GM19239 (cell line): ENCODE data around the gene KRTAP10-1.

Source experiments
- DNase-seq: peaks from one replicate; pipeline ENCODE4 v3.0.0; 2011; ENCODE audit warnings: low spot score; ENCODE audit not compliant: insufficient read length
- FAIRE-seq: peaks from 2 replicates; lab custom pipeline; 2011; peaks lifted over from hg19 to GRCh38; lab: Jason Lieb, UNC

Gene KRTAP10-1

DNA sequence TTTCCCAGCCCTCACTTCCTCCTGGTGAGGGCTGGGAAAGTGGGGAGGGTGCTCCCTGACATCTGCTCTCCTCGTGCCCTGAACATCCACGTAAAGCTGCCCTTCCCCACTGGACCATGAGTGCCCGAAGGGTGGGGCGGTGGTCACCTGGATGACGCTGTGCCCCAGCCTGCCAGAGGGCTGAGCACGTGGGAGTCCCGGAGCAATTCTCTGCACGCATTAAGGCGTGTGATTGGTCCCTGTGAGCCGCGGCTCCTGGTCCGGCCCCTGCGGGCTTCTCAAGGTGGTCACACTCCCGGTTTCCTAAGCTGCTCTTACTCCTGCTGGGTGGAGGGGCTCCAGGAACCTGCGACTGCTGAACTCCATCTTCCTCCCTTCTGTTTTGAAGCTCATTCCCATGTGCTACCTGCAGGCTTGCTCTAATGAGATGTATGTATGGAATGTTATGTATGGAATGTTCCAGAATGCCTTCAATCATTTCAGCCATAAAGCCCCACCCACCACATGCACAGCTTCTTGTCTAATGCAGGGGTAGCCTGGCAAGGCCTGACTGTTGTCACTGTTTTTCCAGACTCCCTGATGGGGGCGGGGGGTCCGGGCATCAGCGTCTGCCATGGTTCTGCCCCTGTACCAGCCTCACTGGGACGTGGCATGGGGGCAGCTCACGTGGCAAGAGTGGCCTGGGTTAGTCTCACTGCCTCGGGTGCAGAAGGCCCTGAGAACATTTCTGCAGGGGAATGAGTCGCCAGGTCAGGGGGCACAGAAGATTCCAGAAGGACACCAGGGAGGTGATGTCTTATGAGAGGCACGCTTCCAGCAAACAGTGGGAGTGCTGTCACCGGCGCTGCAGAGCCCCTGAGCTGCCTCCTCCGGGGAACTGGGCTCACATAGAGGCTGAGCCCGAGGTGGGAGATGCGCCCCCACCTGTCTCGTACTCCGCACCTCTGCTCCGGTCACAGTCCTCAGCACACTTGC, 19.4 kb downstream of the KRTAP10-1 start:
- FAIRE-seq: no peak
- DNase-seq: no peak

DNA sequence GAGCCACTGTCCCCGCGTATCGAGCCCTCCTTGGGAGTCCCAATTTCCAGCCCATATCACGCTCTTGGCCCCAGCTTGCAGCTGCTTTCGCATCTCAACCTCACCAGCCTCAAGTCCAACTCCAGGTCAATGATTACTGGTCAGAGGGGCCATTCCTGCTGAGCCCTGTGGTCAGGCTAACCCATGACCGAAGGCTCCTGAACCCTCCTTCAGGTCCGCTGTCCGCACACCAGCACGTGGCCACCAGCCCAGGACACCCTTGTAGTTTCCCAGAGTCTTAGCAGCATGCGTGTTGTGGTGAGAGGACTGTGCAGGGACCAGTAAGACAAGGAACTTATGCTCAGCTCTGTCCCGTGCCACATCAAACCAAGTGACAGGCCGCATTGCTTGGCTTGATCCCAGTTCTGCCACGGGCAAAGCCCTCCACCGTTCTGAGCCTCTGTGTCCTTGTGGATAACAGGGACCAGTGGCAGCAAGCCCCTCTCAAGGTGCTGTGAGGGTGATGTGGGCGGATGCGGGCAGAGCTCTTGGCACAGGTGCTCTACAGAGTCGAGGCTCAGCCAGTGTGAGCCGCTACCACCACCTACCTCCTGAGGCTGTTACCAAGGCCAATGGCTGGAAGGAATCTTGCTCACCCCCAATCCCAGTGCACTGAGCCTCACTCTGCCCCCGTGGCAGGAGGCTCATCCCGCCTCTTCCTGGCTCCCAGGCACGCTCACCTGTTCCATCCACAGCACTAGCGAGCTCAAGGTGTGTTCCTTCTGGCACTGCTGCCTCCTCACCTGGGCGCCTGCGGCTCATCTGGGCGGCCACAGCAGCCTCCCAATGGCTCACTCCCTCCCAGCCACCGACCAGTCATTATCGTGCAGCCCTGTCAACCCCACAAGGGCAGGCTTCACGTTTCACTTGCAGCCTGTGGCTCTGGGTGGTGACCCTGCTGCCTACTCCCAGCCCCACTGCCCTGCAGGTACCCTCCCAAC, 20.4 kb downstream of the KRTAP10-1 start:
- FAIRE-seq: no peak
- DNase-seq: no peak

DNA sequence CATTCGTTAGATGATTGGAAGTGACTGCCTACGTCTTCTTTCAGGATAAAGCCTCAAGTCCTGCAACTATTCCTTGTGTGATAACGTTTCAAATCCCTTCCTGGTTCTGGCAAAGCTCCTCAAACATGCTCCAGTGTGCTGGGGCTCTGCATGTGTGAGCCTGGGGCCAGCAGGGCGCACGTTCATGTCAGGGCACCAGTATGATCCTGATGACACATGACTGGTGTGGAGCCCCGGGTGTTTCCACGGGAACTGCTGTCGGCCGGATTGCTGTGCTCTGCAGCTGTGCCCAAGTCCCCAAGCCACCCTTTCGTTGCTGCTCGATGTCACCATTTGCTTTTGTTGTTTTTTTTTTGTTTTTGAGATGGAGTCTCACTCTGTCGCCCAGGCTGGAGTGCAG, 21.3 kb downstream of the KRTAP10-1 start:
- no peak for FAIRE-seq
- DNase-seq: no peak

DNA sequence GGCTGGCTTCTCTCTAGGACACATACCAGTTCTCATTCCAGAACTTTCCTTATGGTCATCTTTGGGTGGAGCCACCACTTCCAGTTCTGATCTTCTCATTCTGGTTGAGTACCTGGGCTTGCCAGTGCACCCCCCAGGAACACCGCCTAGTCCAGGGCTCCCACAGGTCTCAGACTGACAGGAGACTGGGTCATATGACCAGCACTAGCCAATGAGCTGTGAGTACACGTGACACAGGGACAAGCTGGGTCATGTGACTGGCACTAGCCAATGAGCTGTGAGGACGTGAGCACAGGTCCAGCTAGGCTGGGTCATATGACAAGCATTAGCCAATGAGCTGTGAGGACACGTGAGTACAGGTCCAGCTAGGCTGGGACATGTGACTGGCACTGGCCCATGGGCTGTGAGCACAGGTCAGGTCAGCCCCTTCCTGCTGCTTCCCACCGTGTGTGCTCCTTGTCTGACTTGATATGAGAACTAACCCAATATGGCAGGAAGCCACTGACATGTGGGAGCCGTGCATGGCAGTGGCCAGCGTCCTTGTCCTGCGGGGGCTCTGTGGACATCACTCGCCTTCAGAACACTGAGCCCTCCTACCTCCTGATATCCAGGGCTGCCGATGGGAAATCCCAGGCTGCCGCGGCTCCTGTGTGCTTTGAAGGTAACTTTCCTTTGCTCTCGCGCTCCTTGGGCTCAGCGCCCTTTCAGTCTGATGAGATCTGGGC, 22.7 kb downstream of the KRTAP10-1 start:
- no peak for DNase-seq
- no peak for FAIRE-seq

DNA sequence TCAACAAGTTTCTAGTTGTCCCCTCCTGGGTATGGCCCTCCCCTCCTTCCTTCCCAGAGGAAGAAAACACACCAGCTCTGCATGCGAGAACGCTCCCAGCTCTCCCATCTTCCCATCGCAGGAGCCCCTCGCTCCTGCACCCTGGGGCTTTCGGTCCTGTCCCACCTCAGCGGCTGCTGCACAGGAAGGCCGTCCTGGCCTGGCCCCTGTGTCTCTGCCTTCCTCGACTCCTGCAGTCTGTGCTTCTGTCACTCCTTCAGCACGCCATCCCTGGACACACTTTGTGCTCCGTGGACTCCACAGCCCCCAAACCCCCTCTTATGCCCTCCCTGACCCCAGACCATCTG, 23.2 kb downstream of the KRTAP10-1 start:
- FAIRE-seq (no peak), DNase-seq (no peak)

DNA sequence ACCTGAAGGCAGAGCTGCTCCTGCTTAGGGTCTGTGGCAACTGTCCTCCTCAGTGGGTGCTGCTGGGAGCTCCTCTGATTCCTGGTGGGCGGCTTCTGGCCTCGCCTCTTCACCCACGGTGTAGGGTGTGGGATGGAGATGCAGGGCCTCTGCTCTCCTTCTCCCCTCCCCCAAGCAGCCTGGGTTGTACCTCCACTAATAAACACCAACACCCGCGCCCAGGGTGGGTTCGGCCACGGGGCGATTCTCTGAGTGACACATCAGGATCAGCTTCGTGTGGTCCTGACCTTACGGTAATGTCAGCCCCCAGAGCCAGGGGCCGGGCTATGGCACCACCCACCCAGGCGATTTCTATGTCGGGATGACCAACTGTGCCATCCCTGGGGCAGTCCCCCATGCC, 23.7 kb downstream of the KRTAP10-1 start:
- no peak for FAIRE-seq
- no peak for DNase-seq

DNA sequence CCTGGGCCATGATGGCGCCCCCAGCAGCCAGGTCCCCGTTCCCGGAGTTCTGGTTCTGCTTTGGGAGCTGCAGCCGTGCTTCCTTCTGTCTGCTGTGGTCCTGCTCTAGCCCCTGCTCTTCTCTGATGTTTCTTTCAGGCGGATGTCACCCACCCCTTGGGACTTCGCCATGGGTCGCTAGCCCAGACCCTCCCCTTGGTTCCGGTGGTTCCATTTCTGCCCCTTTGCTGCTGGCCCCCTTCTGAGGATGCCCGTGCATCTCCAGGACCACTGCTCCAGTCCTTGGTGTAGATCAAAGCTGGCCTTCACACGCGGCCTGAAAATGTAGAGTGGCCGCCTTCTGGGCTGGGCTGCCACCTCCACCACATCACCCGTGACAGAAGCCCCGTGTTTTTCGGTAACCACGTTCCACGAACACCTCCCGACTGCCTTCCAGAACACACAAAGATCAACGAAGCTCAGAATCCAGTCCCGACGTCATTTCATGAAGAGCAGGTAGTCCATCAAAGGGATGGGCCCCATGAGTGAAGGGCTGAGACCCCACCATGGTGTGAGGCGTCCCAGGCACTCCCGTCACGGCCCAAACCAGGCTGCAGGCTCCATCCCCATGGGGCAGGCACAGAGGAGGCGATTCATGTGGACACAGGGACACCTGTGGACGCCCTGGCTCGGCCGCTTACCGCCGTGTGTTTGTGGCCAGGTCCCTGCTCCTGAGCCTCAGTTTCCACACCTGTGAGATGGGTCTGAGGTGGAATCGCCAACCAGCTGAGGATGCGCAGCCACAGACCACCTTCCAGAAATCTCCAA, 24.4 kb downstream of the KRTAP10-1 start:
- DNase-seq: no peak
- FAIRE-seq: no peak

DNA sequence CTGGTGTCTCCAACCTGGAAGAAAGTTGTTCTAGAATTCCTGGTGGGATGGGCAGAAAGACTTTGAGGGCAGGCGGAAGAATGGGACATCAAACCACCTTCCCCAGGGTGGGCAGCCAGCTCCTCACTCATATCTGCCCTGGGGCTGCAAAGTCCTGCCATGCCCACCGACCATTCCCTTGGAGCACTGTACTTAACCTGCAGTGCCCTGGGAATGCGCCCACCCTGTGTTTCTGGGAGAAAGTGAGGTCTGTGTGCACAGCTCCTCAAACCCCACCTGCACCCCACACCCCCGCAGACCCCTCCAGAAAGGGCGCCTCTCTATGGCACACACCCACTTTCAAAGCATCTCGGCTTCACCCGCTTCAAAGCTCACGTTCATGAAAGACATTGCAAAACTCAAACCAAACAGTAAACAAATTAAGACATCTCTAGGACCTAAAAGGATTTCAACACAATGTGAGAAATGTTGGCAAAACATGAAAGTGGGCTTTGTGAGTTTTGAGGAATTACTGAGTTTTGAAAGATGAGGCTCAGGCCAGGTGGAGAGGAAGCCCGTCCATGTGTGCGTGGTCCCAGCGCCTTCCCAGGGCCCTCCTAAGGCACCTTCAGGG, 25.1 kb downstream of the KRTAP10-1 start:
- DNase-seq (no peak), FAIRE-seq (no peak)

DNA sequence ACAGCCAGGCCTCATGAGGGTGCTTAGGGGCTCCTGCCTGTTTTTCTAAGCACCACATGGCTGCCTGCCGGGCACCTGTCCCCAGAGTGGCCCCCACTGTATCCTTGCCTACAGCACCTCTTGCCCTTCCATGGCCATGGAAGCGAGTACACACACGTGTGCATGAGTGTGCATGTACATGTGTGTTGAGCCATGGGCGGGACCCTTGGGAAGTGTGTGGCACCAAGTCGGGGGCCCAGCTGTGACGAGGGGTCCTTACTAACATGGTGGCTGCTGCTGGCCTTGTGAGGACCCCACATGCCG, 25.8 kb downstream of the KRTAP10-1 start:
- no peak for FAIRE-seq
- no peak for DNase-seq

DNA sequence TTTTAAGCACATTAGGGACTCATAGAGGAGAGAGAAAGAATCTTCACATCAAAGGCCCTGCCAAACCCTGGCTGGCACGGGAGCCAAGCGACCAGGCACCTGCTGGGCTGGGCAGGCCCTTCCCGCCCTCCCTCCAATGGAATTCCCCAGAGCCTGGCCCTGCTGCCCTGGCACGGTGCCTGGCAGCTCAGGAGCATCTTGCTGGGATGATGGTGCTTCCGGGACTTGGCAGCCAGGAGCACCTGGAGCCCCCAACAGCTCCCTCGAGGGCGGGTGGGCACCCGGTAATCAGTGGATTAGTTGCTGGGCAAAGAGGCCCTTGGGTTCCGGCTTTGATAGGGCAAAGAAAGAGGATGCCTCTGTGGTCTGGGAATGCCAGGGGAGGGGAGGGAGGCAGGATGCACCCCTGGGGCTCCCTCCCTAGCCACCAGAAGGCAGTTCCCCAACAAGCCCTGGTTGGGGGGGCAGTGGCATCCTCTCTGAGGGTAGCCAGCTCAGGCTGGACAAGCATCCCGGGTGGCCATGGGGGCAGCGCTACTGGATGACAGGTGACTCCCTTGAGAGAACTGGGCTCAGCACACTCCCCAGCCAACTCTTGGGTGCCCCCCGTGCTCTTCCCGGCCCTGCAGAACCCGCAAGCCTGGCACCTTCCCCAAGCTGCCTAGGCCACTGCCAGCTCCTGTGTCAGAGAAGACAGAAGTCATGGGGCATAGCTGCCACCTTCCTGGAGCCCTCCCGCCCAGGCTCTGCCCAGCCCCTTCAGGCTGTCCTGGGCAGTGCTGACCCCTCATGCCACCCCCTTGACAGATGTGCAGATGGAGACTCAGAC, 26.4 kb downstream of the KRTAP10-1 start:
- FAIRE-seq (no peak), DNase-seq (no peak)

DNA sequence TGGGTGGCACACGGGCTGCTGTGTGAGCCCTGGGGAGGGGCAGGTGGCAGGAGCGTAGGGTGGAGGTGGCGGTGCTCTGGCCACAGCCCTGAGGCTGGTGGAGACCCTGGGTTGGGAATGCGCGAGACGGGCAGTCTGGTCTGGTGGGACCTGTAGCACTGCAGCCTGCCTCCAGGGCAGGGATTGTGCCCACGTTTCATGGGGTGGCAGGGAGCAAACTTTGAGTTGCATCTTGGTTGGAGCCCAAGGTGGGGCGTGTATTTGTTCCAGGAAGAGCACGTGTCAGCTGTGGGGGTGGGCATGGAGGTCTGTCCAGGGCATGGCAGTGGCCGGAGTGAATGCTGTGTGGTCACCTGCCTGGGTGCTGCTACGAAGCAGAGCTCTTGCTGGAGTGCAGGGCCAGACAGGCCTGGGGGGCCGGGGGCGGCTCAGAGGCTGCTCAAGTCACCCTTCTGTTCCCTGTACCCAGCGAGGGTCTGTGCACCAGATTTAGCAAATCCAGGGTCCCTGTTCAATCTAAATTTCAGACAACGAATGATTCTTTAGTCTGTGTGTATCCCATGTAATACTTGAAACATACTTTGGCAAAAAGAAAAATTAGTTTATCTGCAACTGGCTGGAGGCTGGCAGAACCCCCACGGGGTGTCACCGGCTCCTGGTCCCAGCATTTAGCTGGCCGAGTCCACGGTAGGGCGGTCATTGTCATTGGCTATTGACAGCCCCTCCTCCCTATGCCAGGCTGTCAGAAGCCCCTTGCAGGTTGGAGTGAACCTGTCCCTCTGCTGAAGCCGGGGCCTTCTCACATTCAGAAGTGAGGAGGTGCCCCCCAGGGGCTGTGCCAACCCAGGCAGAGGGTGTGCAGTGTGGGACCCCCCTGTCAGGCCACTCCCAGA, 27.3 kb downstream of the KRTAP10-1 start:
- FAIRE-seq: no peak

DNA sequence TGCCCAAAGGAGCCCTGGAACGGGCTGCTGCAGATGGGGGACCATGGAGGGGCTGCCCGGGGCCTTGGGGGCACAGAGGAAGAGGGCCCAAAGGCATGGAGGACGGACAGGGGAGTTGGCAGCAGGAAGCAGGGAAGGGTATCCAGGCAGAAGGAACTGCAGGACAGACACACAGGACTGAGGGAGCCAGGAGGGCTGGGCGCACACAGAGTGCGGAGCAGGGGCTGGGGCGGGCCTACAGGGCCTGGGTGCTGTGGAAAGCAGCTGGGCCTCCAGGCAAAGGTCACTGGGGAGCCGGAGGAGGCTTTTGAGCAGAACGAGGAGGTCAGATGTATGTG, 28.1 kb downstream of the KRTAP10-1 start:
- DNase-seq: no peak
- no peak for FAIRE-seq

More for the DNA sequence above, 27.3 kb downstream of the KRTAP10-1 start:
- no peak for DNase-seq

DNA sequence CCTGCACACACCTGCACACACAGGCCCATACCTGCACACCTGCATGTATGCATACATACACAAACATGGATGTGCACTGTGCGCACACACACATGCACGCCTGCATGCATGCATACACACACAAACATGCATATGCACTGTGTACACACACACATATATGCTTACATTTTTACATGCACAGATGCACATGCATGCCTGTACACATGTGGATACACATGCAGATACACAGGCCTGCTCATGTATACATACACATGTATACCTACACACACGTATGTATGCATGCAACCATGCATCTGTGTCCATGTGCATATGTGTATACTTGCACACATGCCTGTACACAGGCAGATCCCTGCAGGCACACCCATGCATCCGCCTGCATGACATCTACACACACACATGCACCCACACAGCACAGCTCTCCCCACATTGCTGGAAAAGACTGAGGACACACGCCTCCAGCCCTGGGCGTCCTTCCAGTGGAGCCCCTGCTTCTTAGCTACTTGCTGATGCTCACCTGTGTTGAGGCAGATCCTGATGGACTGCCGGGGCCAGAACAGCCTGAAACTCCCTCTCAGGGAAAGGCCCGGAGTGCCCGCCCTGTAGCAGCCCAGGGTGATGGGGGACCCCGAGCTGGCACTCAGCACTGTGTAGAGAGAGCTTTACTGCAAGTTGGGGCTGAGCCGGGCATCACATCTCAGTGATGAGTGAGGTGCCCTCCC, 28.6 kb downstream of the KRTAP10-1 start:
- FAIRE-seq: no peak
- no peak for DNase-seq

DNA sequence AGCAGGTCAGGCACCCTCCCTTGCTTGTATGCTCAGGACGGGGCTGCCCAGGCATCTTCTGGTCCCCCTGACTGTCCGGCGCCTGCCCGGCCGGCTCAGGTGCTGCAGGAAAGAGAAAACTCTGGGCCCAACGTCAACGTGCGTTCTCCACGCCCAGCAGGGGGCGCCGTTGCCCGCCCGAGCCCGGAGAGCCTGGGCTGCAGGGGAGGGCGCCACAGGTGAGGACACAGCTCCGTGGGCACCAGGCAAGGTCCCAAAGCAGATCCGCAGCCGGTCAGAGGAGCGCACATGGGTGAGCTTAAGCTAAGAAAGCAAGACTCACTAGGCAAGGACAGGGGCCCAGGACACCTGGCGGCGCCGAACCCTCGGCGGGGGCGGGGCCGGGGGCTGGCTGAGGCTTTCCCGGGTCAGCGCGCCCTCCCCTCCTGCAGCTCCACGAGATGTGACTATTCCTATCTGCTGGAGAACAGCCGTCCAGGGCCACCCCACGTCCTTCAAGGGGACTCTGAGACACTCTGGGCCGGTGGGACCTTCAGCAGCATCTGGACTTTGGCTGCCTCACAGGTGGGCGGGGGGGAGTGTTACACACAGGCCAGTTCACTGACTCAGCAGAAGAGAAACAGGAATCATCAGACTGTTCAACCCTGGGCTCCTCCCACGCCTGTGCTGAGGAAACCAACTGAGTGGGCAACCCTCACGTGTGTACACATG, 29.3 kb downstream of the KRTAP10-1 start:
- DNase-seq: peak; percentile 89
- peak; percentile 81 for FAIRE-seq

DNA sequence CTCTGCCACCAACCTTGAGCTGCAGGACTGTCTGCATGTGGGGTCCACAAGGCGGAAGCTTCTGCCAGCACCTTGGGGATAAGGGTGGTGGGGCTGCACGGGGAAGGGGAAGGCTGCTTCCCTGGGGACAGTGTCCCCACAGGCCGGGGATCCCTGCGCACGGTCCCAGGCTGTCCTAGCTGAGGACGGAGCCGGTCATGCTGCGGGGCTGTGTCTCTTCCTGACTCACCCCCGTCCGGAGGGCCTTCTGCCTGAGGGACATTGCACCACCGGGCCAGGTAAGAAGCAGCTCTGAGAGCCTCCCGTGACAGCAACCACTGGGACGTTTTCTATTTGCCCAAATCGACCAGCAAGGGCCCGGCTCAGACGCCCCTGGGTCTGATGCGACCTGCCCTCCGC, 29.9 kb downstream of the KRTAP10-1 start:
- DNase-seq: no peak
- FAIRE-seq: no peak

DNA sequence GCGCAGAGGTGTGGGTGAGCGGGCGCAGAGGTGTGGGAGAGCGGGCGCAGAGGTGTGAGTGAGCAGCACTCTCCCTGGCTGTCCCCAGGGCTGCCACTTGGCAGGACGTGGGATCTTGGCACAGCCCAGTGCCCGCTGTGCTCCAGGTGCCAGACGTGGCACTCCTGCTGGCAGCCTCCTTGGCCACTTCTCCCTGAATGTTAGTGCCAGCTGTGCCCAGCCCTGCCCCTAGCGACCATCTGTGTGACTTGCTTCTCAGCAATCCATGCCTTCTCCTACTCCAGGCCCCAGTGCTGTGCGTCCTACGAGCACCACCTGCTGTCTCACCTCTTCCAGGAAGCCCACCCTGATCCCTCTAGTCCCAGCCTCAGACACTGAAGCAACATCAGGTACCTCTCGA, 30.5 kb downstream of the KRTAP10-1 start:
- no peak for FAIRE-seq
- DNase-seq: no peak
